Measurements from ENCODE around the gene PAX5. TPM values are rescaled to one million over a fixed set of nuclear protein-coding genes. Genes with fewer than 3 reads are reported as not detected.

The PAX5 gene
- total and polyA plus RNA-seq, 2 donors, result 0.38 to 1.6 TPM

GRCh38 chr9:37010180-37010579 is 23.9 kb downstream of the PAX5 start:
- 83% methylated on average over 7 of the region's 7 CpGs for WGBS
- no peak for DNase-seq (ENCODE audit: low read depth in 6 of 9, low spot score in 9 of 9)
- no peaks in the 10 kb centered on the region for H3K4me1 ChIP-seq (ENCODE audit: control insufficient read depth in 2 of 2, insufficient read depth in 2 of 2, low read length in 2 of 2)
- no peaks in the 10 kb centered on the region for H3K36me3 ChIP-seq (ENCODE audit: control insufficient read depth in 2 of 2, insufficient read depth in 2 of 2, low read length in 1 of 2)
- no peaks in the 10 kb centered on the region for H3K9me3 ChIP-seq (ENCODE audit: control insufficient read depth in 2 of 2, insufficient read depth in 1 of 2, low read length in 1 of 2)
- no peak overlapping the region for H3K4me3 ChIP-seq (ENCODE audit: low read length in 2 of 2)
- H3K27ac ChIP-seq (ENCODE audit: low read depth in 1 of 2, low read length in 1 of 2), result no peak overlapping the region
- peaks cover 8 to 57% of the 10 kb centered on the region in 2 donors for H3K27me3 ChIP-seq (ENCODE audit: control insufficient read depth in 2 of 2, insufficient read depth in 1 of 2, low read length in 1 of 2)

GRCh38 chr9:37007295-37007694 is 26.8 kb downstream of the PAX5 start:
- H3K4me1 ChIP-seq (ENCODE audit: control insufficient read depth in 2 of 2, insufficient read depth in 2 of 2, low read length in 2 of 2), result no peaks in the 10 kb centered on the region
- peaks cover 22 to 66% of the 10 kb centered on the region in 2 donors for H3K27me3 ChIP-seq (ENCODE audit: control insufficient read depth in 2 of 2, insufficient read depth in 1 of 2, low read length in 1 of 2)
- no peak overlapping the region for H3K4me3 ChIP-seq (ENCODE audit: low read length in 2 of 2)
- WGBS, result 87% methylated on average over 13 of the region's 13 CpGs
- no peak for DNase-seq (ENCODE audit: low read depth in 6 of 9, low spot score in 9 of 9)
- no peaks in the 10 kb centered on the region for H3K9me3 ChIP-seq (ENCODE audit: control insufficient read depth in 2 of 2, insufficient read depth in 1 of 2, low read length in 1 of 2)
- no peak overlapping the region for H3K27ac ChIP-seq (ENCODE audit: low read depth in 1 of 2, low read length in 1 of 2)
- H3K36me3 ChIP-seq (ENCODE audit: control insufficient read depth in 2 of 2, insufficient read depth in 2 of 2, low read length in 1 of 2), result no peaks in the 10 kb centered on the region

- H3K4me3 ChIP-seq (ENCODE audit: low read length in 2 of 2), result no peak overlapping the region
- no peak overlapping the region for H3K27ac ChIP-seq (ENCODE audit: low read depth in 1 of 2, low read length in 1 of 2)
- H3K27me3 ChIP-seq (ENCODE audit: control insufficient read depth in 2 of 2, insufficient read depth in 1 of 2, low read length in 1 of 2), result peaks cover 36 to 74% of the 10 kb centered on the region in 2 donors
- 77% methylated on average over 6 of the region's 6 CpGs for WGBS
- H3K9me3 ChIP-seq (ENCODE audit: control insufficient read depth in 2 of 2, insufficient read depth in 1 of 2, low read length in 1 of 2), result no peaks in the 10 kb centered on the region
- H3K36me3 ChIP-seq (ENCODE audit: control insufficient read depth in 2 of 2, insufficient read depth in 2 of 2, low read length in 1 of 2), result no peaks in the 10 kb centered on the region
- DNase-seq (ENCODE audit: low read depth in 6 of 9, low spot score in 9 of 9), result no peak
- no peaks in the 10 kb centered on the region for H3K4me1 ChIP-seq (ENCODE audit: control insufficient read depth in 2 of 2, insufficient read depth in 2 of 2, low read length in 2 of 2)
These were observed 28.4 kb downstream of the PAX5 start for GRCh38 chr9:37005517-37006140.

GRCh38 chr9:37004424-37004935 is 29.6 kb downstream of the PAX5 start:
- Histone ChIP-seq H3K9me3 (ENCODE audit: control insufficient read depth in 2 of 2, insufficient read depth in 1 of 2, low read length in 1 of 2) (no peaks in the 10 kb centered on the region), H3K27me3 (ENCODE audit: control insufficient read depth in 2 of 2, insufficient read depth in 1 of 2, low read length in 1 of 2) (peaks cover 36 to 73% of the 10 kb centered on the region in 2 donors), H3K36me3 (ENCODE audit: control insufficient read depth in 2 of 2, insufficient read depth in 2 of 2, low read length in 1 of 2) (no peaks in the 10 kb centered on the region), H3K4me3 (ENCODE audit: low read length in 2 of 2) (no peak overlapping the region), H3K27ac (ENCODE audit: low read depth in 1 of 2, low read length in 1 of 2) (no peak overlapping the region), H3K4me1 (ENCODE audit: control insufficient read depth in 2 of 2, insufficient read depth in 2 of 2, low read length in 2 of 2) (no peaks in the 10 kb centered on the region)
- no peak for DNase-seq (ENCODE audit: low read depth in 6 of 9, low spot score in 9 of 9)
- WGBS, result 62% methylated on average over 5 of the region's 5 CpGs

- H3K9me3 ChIP-seq (ENCODE audit: control insufficient read depth in 2 of 2, insufficient read depth in 1 of 2, low read length in 1 of 2), result no peaks in the 10 kb centered on the region
- H3K27me3 ChIP-seq (ENCODE audit: control insufficient read depth in 2 of 2, insufficient read depth in 1 of 2, low read length in 1 of 2), result peaks cover 36 to 76% of the 10 kb centered on the region in 2 donors
- 10% methylated on average over 62 of the region's 62 CpGs for WGBS
- H3K27ac ChIP-seq (ENCODE audit: low read depth in 1 of 2, low read length in 1 of 2), result no peak overlapping the region
- H3K4me1 ChIP-seq (ENCODE audit: control insufficient read depth in 2 of 2, insufficient read depth in 2 of 2, low read length in 2 of 2), result no peaks in the 10 kb centered on the region
- no peak for DNase-seq (ENCODE audit: low read depth in 6 of 9, low spot score in 9 of 9)
- no peaks in the 10 kb centered on the region for H3K36me3 ChIP-seq (ENCODE audit: control insufficient read depth in 2 of 2, insufficient read depth in 2 of 2, low read length in 1 of 2)
- H3K4me3 ChIP-seq (ENCODE audit: low read length in 2 of 2), result no peak overlapping the region
These were observed 31.5 kb downstream of the PAX5 start for GRCh38 chr9:37002413-37003217.

- Histone ChIP-seq H3K27me3 (ENCODE audit: control insufficient read depth in 2 of 2, insufficient read depth in 1 of 2, low read length in 1 of 2) (peaks cover 34 to 75% of the 10 kb centered on the region in 2 donors), H3K4me1 (ENCODE audit: control insufficient read depth in 2 of 2, insufficient read depth in 2 of 2, low read length in 2 of 2) (no peaks in the 10 kb centered on the region), H3K36me3 (ENCODE audit: control insufficient read depth in 2 of 2, insufficient read depth in 2 of 2, low read length in 1 of 2) (no peaks in the 10 kb centered on the region), H3K9me3 (ENCODE audit: control insufficient read depth in 2 of 2, insufficient read depth in 1 of 2, low read length in 1 of 2) (no peaks in the 10 kb centered on the region), H3K4me3 (ENCODE audit: low read length in 2 of 2) (no peak overlapping the region), H3K27ac (ENCODE audit: low read depth in 1 of 2, low read length in 1 of 2) (no peak overlapping the region)
- no peak for DNase-seq (ENCODE audit: low read depth in 6 of 9, low spot score in 9 of 9)
- WGBS, result 63% methylated on average over 11 of the region's 11 CpGs
These were observed 32.0 kb downstream of the PAX5 start for GRCh38 chr9:37002036-37002412.

- peak in 1 of 9 donors; percentile 23 for DNase-seq (ENCODE audit: low read depth in 6 of 9, low spot score in 9 of 9)
- whole genome bisulfite sequencing, result 90% methylated on average over 9 of the region's 9 CpGs
- no peak overlapping the region for H3K4me3 ChIP-seq (ENCODE audit: low read length in 2 of 2)
- no peak overlapping the region for H3K27ac ChIP-seq (ENCODE audit: low read depth in 1 of 2, low read length in 1 of 2)
- H3K4me1 ChIP-seq (ENCODE audit: control insufficient read depth in 2 of 2, insufficient read depth in 2 of 2, low read length in 2 of 2), result peaks cover 0 to under 1% of the 10 kb centered on the region in 2 donors
- H3K27me3 ChIP-seq (ENCODE audit: control insufficient read depth in 2 of 2, insufficient read depth in 1 of 2, low read length in 1 of 2), result peaks cover 32 to 71% of the 10 kb centered on the region in 2 donors
- no peaks in the 10 kb centered on the region for H3K9me3 ChIP-seq (ENCODE audit: control insufficient read depth in 2 of 2, insufficient read depth in 1 of 2, low read length in 1 of 2)
- H3K36me3 ChIP-seq (ENCODE audit: control insufficient read depth in 2 of 2, insufficient read depth in 2 of 2, low read length in 1 of 2), result no peaks in the 10 kb centered on the region
These were observed 32.6 kb downstream of the PAX5 start for GRCh38 chr9:37001459-37001858.

- Histone ChIP-seq H3K27ac (ENCODE audit: low read depth in 1 of 2, low read length in 1 of 2) (no peak overlapping the region), H3K9me3 (ENCODE audit: control insufficient read depth in 2 of 2, insufficient read depth in 1 of 2, low read length in 1 of 2) (no peaks in the 10 kb centered on the region), H3K4me1 (ENCODE audit: control insufficient read depth in 2 of 2, insufficient read depth in 2 of 2, low read length in 2 of 2) (peaks cover 0 to 6% of the 10 kb centered on the region in 2 donors), H3K4me3 (ENCODE audit: low read length in 2 of 2) (no peak overlapping the region), H3K36me3 (ENCODE audit: control insufficient read depth in 2 of 2, insufficient read depth in 2 of 2, low read length in 1 of 2) (no peaks in the 10 kb centered on the region), H3K27me3 (ENCODE audit: control insufficient read depth in 2 of 2, insufficient read depth in 1 of 2, low read length in 1 of 2) (peaks cover 32 to 65% of the 10 kb centered on the region in 2 donors)
- 82% methylated on average over 8 of the region's 8 CpGs for WGBS
- no peak for DNase-seq (ENCODE audit: low read depth in 6 of 9, low spot score in 9 of 9)
These were observed 34.2 kb downstream of the PAX5 start for GRCh38 chr9:36999728-37000333.

GRCh38 chr9:36997414-36997813 is 36.7 kb downstream of the PAX5 start:
- Histone ChIP-seq H3K4me1 (ENCODE audit: control insufficient read depth in 2 of 2, insufficient read depth in 2 of 2, low read length in 2 of 2) (peaks cover 0 to 17% of the 10 kb centered on the region in 2 donors), H3K4me3 (ENCODE audit: low read length in 2 of 2) (no peak overlapping the region), H3K27ac (ENCODE audit: low read depth in 1 of 2, low read length in 1 of 2) (no peak overlapping the region), H3K36me3 (ENCODE audit: control insufficient read depth in 2 of 2, insufficient read depth in 2 of 2, low read length in 1 of 2) (no peaks in the 10 kb centered on the region), H3K27me3 (ENCODE audit: control insufficient read depth in 2 of 2, insufficient read depth in 1 of 2, low read length in 1 of 2) (peaks cover 15 to 49% of the 10 kb centered on the region in 2 donors), H3K9me3 (ENCODE audit: control insufficient read depth in 2 of 2, insufficient read depth in 1 of 2, low read length in 1 of 2) (no peaks in the 10 kb centered on the region)
- DNase-seq (ENCODE audit: low read depth in 6 of 9, low spot score in 9 of 9), result no peak
- 87% methylated on average over 12 of the region's 12 CpGs for WGBS
